Coronary artery (tissue), 2 donors: ENCODE measurements around the gene SPAG16.
"Not testable (repeated sequence)": the region's sequence is repeated elsewhere in the genome, so short reads cannot be mapped to it uniquely, and the experiment has no call there.

Experiments used
- DNase-seq: peaks from one replicate; pipeline ENCODE4 v3.0.0-alpha.2; 2017; ENCODE audit warnings: low spot score
- H3K27ac ChIP-seq, 2 donors: fragments of 200-600 bp; sonication (generic); one replicate each; pipeline ENCODE4 v1.5.1; 2016 to 2019
- H3K4me3 ChIP-seq: fragments of 200-600 bp; sonication (generic); 2 replicates; pipeline ENCODE4 v1.5.1; 2016; ENCODE audit warnings: mild to moderate bottlenecking, moderate library complexity
- CTCF ChIP-seq: fragments of 200-600 bp; sonication (generic); IDR thresholded peaks from one replicate; pipeline ENCODE4 v1.5.1; 2019; ENCODE audit warnings: antibody characterized with exemption

The SPAG16 gene

DNA sequence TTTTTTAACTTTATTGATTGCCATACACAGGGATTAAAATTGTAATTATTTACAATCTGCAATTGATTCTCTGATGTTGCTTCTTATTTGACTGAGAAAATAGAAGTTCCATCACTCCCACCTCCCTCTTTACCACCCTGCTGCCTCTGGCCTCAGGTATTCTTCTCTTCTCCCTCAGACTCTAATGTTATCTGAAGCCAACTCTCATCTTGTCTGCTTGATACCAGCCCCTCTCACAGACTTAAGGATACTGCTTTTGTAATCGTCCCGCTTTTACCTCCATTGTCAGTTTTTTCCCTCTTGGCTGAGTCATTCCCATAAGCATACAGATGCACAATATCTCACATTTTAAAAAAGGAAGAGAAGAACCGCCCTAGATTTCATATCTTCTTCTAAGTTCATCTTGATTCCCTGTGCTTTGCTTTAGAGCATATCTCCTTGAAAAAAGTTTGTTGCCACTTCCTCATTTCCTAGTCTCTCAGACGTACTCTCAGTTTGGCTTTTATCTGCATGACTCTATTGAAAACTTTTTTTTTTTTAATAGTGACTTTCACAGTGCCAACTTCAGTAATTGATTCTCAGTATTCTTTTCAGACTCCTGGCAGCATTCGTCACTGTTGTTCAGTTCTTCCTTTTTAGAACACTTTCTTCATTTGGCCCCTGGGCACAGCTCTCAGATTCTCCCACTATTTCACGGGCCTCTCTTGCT is 31.1 kb downstream of the SPAG16 start:
- Histone ChIP-seq H3K27ac (no peak overlapping the region), H3K4me3 (no peak overlapping the region)
- DNase-seq = no peak
- no peak for TF ChIP-seq CTCF

DNA sequence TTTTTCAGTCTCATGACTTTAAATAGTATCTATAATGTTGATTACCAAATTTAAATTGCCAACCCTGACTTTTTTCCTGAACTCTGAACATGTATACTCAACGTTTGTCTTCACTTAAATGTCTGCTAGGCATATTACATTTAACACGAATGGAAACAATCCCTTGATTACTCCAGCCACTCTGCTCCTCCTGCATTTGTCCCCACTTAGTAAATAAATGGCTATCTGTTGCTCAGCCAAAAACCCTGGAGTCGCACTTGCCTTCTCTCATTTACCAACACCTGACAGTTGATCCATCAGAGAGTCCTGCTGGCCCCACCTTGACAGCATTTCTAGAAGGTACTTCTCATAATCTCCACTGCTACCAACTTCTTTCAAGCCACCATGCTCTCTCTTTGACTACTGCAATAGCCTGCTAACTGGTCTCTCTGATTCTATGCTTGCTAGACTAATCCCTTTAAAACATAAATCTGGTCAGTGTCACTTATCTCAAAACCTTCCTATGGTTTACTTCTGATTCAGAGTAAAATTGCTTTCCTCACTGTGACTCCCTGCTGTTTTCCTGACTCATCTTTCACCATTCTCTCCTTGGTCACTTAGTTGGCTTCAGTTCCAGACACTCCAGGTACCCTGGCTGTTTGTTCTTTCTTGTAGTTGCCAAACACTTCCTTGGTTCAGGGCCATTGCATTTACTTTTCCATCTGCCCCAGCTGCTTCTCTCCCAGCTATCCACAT is 31.9 kb downstream of the SPAG16 start:
- H3K27ac ChIP-seq = no peak overlapping the region
- no peak overlapping the region for H3K4me3 ChIP-seq
- TF ChIP-seq CTCF = no peak
- DNase-seq = no peak

DNA sequence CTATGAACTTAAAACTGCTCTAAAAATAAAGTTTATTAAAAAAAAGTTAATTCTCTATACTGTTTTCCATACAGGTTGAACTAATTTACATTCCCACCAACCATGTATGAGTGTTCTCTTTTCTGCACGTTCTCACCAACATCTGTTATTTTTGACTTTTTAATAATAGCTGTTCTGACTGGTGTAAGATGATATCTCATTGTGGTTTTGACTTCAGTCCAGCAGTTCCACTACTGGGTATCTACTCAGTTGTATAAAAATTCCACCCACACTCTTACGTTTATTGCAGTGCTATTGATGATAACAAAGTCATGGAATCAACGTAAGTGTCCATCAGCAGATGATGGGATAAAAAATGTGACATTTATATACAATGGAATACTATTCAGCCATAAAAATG is 33.7 kb downstream of the SPAG16 start:
- DNase-seq = no peak
- Histone ChIP-seq H3K27ac (no peak overlapping the region), H3K4me3 (no peak overlapping the region)
- no peak for TF ChIP-seq CTCF

DNA sequence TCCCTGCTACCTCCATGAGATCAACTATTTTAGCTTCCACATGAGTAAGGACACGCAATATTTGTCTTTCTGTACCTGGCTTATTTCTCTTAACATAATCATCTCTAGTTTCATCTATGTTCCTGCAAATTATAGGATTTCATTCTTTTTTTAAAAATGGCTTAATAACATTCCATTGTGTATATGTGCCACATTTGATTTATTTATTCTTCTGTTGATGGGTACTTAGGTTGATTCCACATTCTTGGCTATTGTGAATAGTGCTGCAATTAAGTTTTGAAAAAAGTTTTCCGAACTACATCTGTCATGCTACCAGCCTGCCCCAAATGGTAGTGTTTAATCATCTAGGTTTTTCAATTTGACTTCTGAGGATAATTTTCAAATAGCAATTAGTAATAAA is 36.3 kb downstream of the SPAG16 start:
- TF ChIP-seq CTCF = no peak
- H3K4me3 ChIP-seq = no peak overlapping the region
- no peak overlapping the region for H3K27ac ChIP-seq
- no peak for DNase-seq

DNA sequence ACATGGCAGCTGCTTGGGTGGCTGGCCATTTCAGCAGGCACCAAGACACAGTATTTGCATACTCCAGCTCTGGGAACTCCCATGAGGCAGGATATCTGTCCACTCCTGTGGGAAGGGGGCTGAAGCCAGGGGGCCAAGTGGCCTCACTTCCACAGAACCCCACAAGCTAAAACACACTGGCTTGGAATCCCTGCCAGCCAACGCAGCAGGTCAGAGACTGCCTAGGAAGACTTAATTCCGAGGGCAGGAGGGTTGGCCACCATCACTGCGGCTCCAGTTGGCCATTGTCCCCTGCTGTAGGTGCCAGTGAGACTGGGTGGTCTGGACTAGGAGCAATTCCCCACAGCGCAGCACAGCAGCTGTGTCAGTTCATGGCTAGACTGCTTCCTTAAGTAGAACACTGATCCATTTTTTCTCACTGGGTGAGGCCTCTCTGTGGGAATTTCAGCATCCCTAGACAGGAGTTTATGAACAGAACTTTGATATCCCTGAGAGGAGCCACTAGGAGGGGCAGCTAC is 52.0 kb downstream of the SPAG16 start:
- no peak overlapping the region for H3K27ac ChIP-seq
- no peak for DNase-seq
- TF ChIP-seq CTCF = no peak
- H3K4me3 ChIP-seq = no peak overlapping the region

GRCh38 chr2:213353419-213353818 is 69.2 kb downstream of the SPAG16 start:
- no peak overlapping the region for H3K4me3 ChIP-seq
- DNase-seq = no peak
- no peak for TF ChIP-seq CTCF
- no peak overlapping the region for H3K27ac ChIP-seq

- no peak overlapping the region for H3K4me3 ChIP-seq
- no peak for DNase-seq
- no peak overlapping the region for H3K27ac ChIP-seq
- no peak for TF ChIP-seq CTCF
Measured at GRCh38 chr2:213376644-213377043, 92.4 kb downstream of the SPAG16 start.

DNA sequence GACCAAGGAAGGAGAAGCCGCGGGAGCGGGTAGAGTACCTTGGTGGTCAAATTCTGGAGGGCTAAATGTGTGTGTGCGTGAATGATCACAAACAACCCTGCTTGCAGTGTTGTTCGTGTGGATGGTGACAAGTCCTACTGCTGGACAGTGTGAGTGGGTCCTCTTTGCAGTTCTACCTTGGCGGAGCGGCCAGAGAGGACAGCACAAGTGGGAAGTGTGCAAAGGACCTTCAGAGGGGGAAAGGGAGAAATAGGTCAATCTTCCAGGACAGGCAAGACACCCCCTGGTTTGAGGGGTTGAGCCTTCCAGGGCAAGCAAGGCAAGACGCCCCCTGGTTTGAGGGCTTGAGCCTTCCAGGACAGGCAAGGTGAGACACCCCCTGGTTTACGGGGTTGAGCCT is 122.8 kb downstream of the SPAG16 start:
- H3K4me3 ChIP-seq, H3K27ac ChIP-seq, DNase-seq: not testable (repeated sequence)

DNA sequence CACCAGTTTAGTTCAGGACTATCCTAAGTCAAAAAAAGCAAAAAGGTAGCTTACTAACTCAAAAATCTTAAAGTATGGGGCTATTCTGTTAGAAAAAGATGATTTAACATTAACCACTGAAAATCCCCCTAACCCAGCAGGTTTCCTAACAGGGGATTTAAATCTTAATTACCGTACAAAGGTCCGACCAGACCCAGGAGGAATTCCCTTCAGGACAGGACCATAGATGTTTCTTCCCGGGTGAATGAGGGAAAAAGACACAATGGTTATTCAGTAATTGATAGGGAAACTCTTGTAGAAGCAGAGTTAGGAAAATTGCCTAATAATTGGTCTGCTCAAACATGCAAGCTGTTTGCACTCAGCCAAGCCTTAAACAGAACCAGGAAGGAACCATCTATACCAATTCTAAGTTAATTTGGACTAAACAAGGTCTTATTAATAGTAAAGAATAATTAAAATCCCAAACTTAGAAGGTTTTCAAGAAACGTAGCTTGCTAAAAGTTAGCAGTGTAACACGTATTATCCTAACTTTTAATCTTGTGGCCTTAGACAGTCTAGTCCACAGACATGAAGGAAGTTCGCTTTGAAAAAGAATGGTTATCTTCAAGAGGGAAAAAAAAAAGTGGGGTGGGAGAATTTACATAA is 124.3 kb downstream of the SPAG16 start:
- H3K27ac ChIP-seq, H3K4me3 ChIP-seq, DNase-seq: not testable (repeated sequence)

GRCh38 chr2:213410687-213411086 is 126.4 kb downstream of the SPAG16 start:
- H3K4me3 ChIP-seq, H3K27ac ChIP-seq, DNase-seq: not testable (repeated sequence)
